Bronchial epithelial cell (primary cell): Measurements from ENCODE around the gene AK3. TPM values are rescaled to one million over a fixed set of nuclear protein-coding genes. Genes with fewer than 3 reads are reported as not detected.
"Not testable (repeated sequence)": the region's sequence is repeated elsewhere in the genome, so short reads cannot be mapped to it uniquely, and the experiment has no call there.

Experiments used
- DNase-seq: peaks from one replicate; pipeline ENCODE4 v3.0.0-alpha.2; 2010; ENCODE audit warnings: low read depth
- FAIRE-seq: peaks from 2 replicates; lab custom pipeline; 2011; peaks lifted over from hg19 to GRCh38; lab: Jason Lieb, UNC
- H3K27me3 ChIP-seq: 2 replicates; pipeline ENCODE4 v1.5.1; 2011; ENCODE audit warnings: low read length; ENCODE audit not compliant: control insufficient read depth, insufficient read depth
- H3K36me3 ChIP-seq: 2 replicates; pipeline ENCODE4 v1.5.1; 2011; ENCODE audit warnings: low read length; ENCODE audit not compliant: control insufficient read depth, insufficient read depth
- H3K4me3 ChIP-seq: 2 replicates; pipeline ENCODE4 v1.5.1; 2011; ENCODE audit warnings: mild to moderate bottlenecking, low read depth, low read length, control low read depth
- total RNA-seq: library from RNA; depleted of rRNA; stranded (reverse); fragments of >200 nt; gene quantifications from 2 replicates; pipeline ENCODE4 v1.2.1, GENCODE V29; 2014
- TF ChIP-seq, protein P1 (sequence below): IDR thresholded peaks from 2 replicates; pipeline ENCODE4 v1.5.1; 2011; ENCODE audit warnings: mild to moderate bottlenecking, moderate library complexity, low read length, control low read depth, inconsistent platforms; ENCODE audit not compliant: insufficient read depth, severe bottlenecking

Gene AK3
- 59.5 and 80.5 TPM in 2 replicates for total RNA-seq

GRCh38 chr9:4740638-4741364 is at the start of gene AK3:
TSS of gene AK3 (minus strand) at chr9:4741202. CDS start at chr9:4741087, 115 bp downstream.
- FAIRE-seq (no peak), DNase-seq (peak; percentile 57)
- TF ChIP-seq, protein P1, sequence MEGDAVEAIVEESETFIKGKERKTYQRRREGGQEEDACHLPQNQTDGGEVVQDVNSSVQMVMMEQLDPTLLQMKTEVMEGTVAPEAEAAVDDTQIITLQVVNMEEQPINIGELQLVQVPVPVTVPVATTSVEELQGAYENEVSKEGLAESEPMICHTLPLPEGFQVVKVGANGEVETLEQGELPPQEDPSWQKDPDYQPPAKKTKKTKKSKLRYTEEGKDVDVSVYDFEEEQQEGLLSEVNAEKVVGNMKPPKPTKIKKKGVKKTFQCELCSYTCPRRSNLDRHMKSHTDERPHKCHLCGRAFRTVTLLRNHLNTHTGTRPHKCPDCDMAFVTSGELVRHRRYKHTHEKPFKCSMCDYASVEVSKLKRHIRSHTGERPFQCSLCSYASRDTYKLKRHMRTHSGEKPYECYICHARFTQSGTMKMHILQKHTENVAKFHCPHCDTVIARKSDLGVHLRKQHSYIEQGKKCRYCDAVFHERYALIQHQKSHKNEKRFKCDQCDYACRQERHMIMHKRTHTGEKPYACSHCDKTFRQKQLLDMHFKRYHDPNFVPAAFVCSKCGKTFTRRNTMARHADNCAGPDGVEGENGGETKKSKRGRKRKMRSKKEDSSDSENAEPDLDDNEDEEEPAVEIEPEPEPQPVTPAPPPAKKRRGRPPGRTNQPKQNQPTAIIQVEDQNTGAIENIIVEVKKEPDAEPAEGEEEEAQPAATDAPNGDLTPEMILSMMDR, result peak; percentile 35
- Histone ChIP-seq H3K4me3 (peak within 1 kb of the TSS; percentile 71), H3K36me3 (no peaks in the 10 kb centered on the region), H3K27me3 (no peaks in the 10 kb centered on the region)

DNA sequence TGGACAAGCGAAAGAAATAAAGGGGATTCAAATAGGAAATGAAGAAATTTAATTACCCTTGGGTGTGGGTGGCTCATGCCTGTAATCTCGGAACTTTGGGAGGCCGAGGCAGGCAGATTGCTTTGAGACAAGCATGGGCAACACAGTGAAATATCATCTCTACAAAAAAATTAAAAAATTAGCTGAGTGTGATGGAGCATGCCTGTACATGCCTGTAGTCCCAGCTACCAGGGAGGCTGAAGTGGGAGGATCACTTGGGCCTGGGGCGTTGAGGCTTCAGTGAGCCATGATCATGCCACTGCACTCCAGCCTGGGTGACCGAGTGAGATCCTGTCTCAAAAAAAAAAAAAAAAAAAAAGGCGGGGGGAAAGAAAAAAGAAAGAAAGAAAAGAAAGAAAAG is 47.7 kb upstream of the AK3 start:
- peak; percentile 86 for DNase-seq
- Histone ChIP-seq H3K27me3 (no peaks in the 10 kb centered on the region), H3K36me3 (no peaks in the 10 kb centered on the region), H3K4me3 (no peak overlapping the region)
- FAIRE-seq, result no peak
- TF ChIP-seq, protein P1, result no peak

DNA sequence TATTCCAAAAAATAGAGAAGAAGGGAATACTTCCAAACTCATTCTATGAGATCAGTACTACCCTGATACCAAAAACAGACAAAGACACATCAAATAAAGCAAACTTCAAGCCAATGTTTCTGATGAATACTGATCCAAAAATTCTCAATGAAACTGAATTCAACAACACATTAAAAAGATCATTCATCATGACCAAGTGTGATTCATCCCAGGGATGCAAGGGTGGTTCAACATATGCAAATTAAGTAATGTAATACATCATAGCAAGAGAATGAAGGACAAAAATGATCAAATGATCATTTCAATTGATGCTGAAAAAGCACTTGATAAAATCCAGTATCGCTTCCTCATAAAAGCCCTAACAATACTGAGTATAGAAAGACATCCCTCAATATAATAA is 46.9 kb upstream of the AK3 start:
- FAIRE-seq, result no peak
- no peaks in the 10 kb centered on the region for H3K27me3 ChIP-seq
- DNase-seq, result peak; percentile 78
- H3K36me3 ChIP-seq, result no peaks in the 10 kb centered on the region
- TF ChIP-seq, protein P1, result no peak
- H3K4me3 ChIP-seq, result no peak overlapping the region

DNA sequence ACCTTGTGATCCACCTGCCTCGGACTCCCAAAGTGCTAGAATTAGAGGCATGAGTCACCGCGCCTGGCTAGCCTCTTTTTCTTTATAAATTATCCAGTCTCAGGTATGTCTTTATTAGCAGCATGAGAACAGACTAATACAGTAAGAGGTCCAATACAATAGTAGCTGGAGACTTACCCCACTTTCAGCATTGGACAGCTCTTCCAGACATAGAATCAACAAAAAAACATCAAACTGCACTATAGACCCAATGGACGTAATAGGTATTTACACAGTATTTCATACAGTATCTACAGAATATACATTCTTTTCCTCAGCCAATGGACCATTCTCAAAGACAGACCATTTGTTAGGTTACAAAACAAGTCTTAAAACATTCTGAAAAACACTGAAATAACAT is 45.6 kb upstream of the AK3 start:
- TF ChIP-seq, protein P1, result no peak
- no peak for FAIRE-seq
- Histone ChIP-seq H3K4me3 (no peak overlapping the region), H3K36me3 (no peaks in the 10 kb centered on the region), H3K27me3 (no peaks in the 10 kb centered on the region)
- no peak for DNase-seq

DNA sequence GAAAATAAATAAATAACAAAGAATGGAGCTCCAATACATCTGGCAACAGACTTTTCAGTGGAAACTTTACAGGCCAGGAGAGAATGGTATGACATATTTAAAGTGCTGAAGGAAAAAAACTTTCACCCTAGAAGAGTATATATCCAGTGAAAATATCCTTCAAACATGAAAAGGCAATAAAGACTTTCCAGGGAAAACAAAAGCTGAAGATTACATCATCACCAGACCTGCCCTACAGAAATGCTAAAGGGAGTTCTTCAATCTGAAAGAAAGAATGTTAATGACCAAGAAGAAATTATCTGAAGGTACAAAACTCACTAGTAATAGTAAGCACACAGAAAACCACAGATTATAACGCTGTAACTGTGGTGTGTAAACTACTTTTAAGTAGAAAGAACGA is 43.4 kb upstream of the AK3 start:
- no peaks in the 10 kb centered on the region for H3K36me3 ChIP-seq
- H3K4me3 ChIP-seq, result no peak overlapping the region
- DNase-seq, result no peak
- no peak for FAIRE-seq
- TF ChIP-seq, protein P1, result no peak
- no peaks in the 10 kb centered on the region for H3K27me3 ChIP-seq

- peak; percentile 93 for DNase-seq
- H3K27me3 ChIP-seq, H3K36me3 ChIP-seq, H3K4me3 ChIP-seq, FAIRE-seq: not testable (repeated sequence)
Observed at GRCh38 chr9:4783191-4783590, 42.2 kb upstream of the AK3 start.
